Omental fat pad (tissue), 4 donors: ENCODE results near the gene VSIG10L2. TPM values are rescaled to one million over a fixed set of nuclear protein-coding genes. Genes with fewer than 3 reads are reported as not detected.

ENCODE experiments used
- ATAC-seq: fragments of 150-250 bp; one replicate; pipeline ENCODE4 v1.9.1; 2016; ENCODE audit warnings: mild to moderate bottlenecking, moderate library complexity; ENCODE audit not compliant: low FRiP score
- DNase-seq: peaks from one replicate; pipeline ENCODE4 v3.0.0-alpha.2; 2019; ENCODE audit warnings: low spot score
- total RNA-seq, 4 donors: library from RNA; depleted of rRNA; stranded (reverse); fragments of >200 nt; gene quantifications; one replicate each; pipeline ENCODE4 v1.1.0, GENCODE V29; 2016
- TF ChIP-seq, protein P1 (sequence below), 3 donors: fragments of 450-650 bp; IDR thresholded peaks; one replicate each; pipeline ENCODE4 v1.5.1; 2016 to 2017; ENCODE audit warnings: antibody characterized with exemption in 3 of 3, mild to moderate bottlenecking in 3 of 3, moderate library complexity in 2 of 3

The VSIG10L2 gene
- total RNA-seq, 4 donors from 2014 or later = 0.32 TPM; not detected in 3

DNA sequence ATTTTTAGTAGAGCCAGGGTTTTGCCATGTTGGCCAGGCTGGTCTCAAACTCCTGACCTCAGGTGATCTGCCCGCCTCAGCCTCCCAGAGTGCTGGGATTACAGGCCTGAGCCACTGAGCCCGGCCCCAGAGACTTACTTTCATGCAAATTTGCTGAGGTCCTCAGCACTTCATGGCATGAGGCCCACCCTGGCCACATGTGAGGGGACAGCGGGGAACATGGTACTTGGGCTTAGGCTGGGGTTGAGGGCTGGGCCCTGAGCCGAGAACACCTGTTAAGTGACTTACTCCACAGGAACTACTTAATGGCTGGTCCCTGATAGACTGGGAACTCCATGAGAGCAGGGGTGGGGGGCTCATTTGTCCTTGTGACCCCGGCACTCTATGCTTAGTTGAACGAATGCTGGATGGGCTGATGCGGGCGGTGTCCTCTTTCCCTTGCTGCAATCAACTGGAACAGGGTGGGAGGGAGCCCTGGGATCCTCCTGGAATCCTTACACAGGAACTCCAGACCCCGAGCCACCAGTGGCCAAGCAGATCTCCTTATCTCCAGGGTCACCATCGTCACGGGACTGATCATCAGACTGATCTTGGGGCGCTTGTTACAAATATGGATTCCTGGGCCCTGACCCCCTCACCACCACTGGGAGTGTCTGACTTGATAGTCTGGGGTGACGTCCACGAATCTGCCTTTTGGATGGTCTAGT is 1.0 kb downstream of the VSIG10L2 start:
- TF ChIP-seq, protein P1, sequence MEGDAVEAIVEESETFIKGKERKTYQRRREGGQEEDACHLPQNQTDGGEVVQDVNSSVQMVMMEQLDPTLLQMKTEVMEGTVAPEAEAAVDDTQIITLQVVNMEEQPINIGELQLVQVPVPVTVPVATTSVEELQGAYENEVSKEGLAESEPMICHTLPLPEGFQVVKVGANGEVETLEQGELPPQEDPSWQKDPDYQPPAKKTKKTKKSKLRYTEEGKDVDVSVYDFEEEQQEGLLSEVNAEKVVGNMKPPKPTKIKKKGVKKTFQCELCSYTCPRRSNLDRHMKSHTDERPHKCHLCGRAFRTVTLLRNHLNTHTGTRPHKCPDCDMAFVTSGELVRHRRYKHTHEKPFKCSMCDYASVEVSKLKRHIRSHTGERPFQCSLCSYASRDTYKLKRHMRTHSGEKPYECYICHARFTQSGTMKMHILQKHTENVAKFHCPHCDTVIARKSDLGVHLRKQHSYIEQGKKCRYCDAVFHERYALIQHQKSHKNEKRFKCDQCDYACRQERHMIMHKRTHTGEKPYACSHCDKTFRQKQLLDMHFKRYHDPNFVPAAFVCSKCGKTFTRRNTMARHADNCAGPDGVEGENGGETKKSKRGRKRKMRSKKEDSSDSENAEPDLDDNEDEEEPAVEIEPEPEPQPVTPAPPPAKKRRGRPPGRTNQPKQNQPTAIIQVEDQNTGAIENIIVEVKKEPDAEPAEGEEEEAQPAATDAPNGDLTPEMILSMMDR (IDR thresholded peaks at IDR 0.05) = no peak
- no peak for DNase-seq
- ATAC-seq = no peak

DNA sequence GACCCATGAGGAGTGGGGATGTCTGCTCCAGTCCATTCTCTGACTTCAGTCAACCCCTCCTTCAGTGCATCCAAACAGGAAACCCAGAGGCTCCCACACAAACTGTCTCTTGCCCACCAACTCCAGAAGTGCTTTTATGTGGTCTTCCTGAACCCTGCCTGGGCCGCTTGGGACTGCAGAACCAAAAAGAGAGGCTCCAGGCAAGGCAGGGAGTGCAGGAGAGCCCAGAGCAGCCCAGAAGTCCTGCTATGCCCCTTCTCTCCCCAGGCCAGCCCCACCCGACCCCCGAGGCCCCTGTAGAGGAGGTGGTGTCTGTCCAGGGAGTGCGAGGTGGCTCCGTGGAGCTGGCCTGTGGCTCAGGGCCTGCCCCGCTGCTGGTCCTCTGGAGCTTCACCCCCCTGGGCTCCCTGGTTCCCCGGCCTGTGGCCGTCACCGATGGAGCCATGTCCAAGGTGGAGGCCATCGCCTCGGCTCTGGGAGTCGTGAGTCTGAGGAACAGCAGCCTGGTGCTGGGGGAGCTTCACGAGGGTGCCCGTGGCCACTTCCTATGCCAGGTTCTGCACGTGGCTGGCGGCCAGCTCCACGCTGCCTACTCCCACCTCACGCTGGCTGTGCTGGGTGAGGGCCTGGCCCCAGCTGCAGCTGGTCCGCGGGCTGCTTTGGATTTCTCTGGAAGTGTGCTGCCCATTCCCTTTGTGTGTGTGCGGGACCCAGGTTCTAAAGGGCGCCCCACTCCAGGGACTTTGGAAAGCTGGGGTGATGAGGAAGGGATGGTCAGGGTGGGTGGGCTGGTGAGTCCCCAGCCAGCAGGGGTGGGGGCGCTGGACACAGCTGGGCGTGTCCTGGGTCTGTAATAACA is 1.8 kb downstream of the VSIG10L2 start:
- ATAC-seq (no peak), DNase-seq (no peak)
- TF ChIP-seq, protein P1 (IDR thresholded peaks at IDR 0.05) = no peak

DNA sequence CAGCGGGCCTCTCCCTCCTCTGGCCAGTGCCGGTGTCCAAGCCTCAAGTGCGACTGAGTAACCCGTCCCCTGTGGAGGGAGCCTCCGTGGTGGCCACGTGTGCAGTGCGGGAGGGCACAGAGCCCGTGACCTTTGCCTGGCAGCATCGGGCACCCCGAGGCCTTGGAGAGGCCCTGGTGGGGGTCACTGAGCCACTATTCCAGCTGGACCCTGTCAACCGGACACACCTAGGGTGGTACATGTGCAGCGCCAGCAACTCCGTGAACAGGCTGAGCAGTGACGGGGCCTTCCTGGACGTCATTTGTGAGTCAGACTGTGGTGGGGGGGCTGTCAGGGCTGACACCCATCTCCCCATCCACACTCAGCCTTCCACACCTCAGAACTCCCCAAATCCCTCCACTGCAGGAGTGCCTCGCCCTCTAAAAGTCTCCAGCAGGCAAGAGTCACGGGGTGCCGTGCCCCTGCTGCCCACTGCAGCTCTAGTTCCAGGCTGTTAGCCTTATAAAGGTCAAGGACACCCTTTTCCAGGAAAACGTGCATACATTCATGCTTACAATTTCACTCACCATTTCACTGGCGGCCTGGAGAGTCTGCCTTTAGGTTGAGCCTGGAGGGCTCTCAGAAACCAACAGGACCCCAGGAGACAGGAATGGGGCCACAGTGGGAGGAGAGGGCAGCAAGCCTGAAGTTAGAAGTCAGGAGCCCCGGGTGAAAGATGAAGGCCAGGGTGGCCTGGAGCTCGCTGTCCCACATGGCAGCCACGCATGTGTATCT is 2.6 kb downstream of the VSIG10L2 start:
- DNase-seq (no peak), ATAC-seq (no peak)
- TF ChIP-seq, protein P1 (IDR thresholded peaks at IDR 0.05) = no peak

DNA sequence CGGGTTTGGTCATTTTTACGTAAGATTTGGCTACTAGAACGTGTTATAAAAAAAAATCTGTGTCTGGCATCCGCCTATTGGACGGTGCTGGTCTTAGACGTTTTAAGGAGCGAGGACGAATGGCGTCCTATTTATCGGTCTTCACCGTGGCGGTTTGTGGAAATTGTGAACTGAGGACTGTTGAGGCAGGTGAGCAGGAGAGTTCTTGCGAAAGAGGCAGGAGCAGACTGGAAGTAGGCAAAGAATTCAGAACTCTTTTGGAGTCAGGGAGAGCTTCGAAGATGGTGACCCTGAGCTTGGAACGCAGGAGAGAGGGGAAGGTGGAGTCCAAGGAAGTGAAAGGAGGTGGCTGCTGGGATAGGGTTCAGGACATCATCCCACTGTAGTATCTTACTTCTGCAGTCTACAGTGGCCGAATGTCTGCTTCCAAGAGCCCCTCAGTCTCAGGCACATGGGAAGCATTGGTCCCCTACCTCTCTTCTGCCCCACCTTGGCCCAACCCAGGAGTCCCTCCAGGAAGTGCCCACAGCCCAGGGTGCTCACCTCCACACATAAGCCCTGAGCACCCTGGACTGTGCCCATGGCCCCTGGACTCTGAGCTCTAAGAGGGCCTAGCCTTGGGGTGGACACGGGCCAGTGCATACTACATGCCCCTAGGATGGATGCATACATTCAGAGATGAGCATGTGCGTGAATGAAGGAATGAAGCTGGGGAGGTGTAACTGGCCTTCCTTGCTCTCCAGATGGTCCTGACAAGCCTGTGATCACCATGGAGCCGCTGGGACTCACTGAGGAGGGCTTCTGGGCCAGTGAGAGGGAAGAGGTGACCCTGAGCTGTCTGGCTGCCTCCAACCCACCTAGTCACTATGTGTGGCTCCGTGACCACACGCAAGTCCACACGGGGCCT is 3.7 kb downstream of the VSIG10L2 start:
- DNase-seq (no peak), ATAC-seq (no peak)
- TF ChIP-seq, protein P1 (IDR thresholded peaks at IDR 0.05) = no peak

DNA sequence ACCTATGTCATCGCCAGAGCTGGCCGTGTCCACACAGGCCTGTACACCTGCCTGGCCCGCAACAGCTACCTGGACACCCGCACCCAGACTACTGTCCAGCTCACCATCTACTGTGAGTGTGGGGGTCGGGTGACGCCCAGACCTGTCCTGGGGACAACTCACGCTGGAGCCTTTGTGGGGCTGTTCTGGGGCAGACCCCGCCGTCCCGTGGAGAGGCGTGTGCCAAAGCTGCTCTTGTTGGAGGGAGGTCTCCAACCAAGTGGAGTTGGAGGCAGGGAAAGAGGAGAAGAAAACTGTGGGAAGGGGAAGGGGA is 4.3 kb downstream of the VSIG10L2 start:
- no peak for ATAC-seq
- TF ChIP-seq, protein P1 (IDR thresholded peaks at IDR 0.05) = no peak
- DNase-seq = no peak
